ENCODE results near the gene ANGPTL7. TPM values are rescaled to one million over a fixed set of nuclear protein-coding genes. Genes with fewer than 3 reads are reported as not detected.

ANGPTL7 gene
- total and polyA plus RNA-seq, 7 donors: 0.51 to 6.4 (median 2.2) TPM; not detected in 1

DNA sequence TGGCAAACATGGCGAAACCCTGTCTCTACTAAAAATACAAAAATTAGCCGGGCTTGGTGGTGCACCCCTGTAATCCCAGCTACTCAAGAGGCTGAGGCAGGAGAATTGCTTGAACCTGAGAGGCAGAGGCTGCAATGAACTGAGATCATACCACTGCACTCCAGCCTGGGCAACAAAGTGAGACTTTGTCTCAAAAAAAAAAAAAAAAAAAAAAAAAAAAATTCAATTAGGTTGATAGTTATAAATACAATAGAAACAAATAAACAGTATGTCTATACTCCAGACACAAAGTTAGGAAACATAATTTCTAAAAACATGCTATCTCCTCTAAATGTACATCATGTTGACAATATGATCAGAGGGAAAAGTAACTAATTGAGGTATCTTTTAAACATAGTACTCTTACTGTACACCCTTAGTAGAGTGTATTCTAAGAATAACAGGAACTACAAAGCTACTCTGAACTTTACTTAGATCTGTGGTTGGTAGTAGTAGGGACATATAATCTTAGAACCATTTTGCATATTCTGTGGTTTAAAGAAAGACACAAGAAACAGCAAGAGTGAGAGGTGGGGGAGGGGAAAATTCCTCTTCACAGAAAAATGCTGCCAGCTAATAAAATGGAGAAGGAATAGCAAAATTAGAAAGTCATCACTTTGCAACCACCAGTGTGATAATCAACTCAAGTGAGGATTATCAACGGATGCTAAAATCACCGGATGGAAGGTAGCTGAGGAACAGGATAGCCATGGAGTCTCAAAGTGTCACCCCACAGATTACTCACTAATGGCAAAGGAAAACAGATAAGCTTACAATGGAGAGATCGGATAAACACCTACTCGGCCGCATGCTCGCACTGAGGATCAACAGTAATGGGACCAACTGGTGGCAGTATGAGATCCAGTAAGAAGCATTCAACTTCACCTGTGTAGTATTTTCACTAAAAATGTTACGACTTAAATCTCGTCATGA is 38.2 kb downstream of the ANGPTL7 start:
- Histone ChIP-seq H3K9me3 (no peaks in the 10 kb centered on the region), H3K27me3 (no peaks in the 10 kb centered on the region), H3K27ac (no peak overlapping the region), H3K4me1 (no peaks in the 10 kb centered on the region), H3K4me3 (no peak overlapping the region), H3K36me3 (peaks cover 24 to 89% (median 51%) of the 10 kb centered on the region in 4 donors)
- intact Hi-C loops (cut with DNase I): no loop called here
- DNase-seq: no peak
- 93 to 95% methylated on average over 10 of the region's 10 CpGs for WGBS, 2 donors
- no peak for TF ChIP-seq POLR2AphosphoS5 (IDR thresholded peaks at IDR 0.05)
- TF ChIP-seq, protein P1, sequence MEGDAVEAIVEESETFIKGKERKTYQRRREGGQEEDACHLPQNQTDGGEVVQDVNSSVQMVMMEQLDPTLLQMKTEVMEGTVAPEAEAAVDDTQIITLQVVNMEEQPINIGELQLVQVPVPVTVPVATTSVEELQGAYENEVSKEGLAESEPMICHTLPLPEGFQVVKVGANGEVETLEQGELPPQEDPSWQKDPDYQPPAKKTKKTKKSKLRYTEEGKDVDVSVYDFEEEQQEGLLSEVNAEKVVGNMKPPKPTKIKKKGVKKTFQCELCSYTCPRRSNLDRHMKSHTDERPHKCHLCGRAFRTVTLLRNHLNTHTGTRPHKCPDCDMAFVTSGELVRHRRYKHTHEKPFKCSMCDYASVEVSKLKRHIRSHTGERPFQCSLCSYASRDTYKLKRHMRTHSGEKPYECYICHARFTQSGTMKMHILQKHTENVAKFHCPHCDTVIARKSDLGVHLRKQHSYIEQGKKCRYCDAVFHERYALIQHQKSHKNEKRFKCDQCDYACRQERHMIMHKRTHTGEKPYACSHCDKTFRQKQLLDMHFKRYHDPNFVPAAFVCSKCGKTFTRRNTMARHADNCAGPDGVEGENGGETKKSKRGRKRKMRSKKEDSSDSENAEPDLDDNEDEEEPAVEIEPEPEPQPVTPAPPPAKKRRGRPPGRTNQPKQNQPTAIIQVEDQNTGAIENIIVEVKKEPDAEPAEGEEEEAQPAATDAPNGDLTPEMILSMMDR (IDR thresholded peaks at IDR 0.05): no peak
- TF ChIP-seq EP300 (IDR thresholded peaks at IDR 0.05): no peak
- no peak for TF ChIP-seq POLR2A (IDR thresholded peaks at IDR 0.05)

GRCh38 chr1:11229203-11229602 is 40.0 kb downstream of the ANGPTL7 start:
- WGBS, 2 donors: 81 to 91% methylated on average over 4 of the region's 4 CpGs
- Histone ChIP-seq H3K9me3 (no peaks in the 10 kb centered on the region), H3K27ac (no peak overlapping the region), H3K27me3 (no peaks in the 10 kb centered on the region), H3K36me3 (peaks cover 38 to 98% (median 67%) of the 10 kb centered on the region in 4 donors), H3K4me3 (no peak overlapping the region), H3K4me1 (no peaks in the 10 kb centered on the region)
- intact Hi-C loops (cut with DNase I): no loop called here
- TF ChIP-seq, protein P1 (IDR thresholded peaks at IDR 0.05): no peak
- TF ChIP-seq POLR2AphosphoS5 (IDR thresholded peaks at IDR 0.05) (no peak), EP300 (IDR thresholded peaks at IDR 0.05) (no peak), POLR2A (IDR thresholded peaks at IDR 0.05) (no peak)
- DNase-seq: no peak

DNA sequence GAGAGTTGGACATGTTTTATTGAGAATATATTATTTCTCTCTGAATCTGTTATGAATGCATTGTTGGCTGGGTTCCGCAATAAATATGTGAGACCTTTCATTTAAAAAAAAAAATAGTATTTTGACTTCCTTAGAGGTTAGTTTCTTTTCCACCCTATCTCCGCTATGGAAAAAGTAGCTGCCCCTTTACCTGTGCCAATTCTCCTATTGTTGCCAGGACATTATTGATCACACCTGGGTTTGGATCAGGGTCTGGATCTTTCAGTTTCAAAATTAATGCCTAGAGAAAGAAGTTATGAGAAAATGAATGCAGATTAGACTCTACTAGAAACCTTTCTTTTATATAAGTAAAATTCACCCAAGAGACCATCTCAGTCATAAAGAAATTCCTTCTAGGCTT is 44.1 kb downstream of the ANGPTL7 start:
- intact Hi-C loops (cut with DNase I): no loop called here
- H3K4me1 ChIP-seq: peaks cover 0 to 7% (median 6%) of the 10 kb centered on the region in 4 donors
- DNase-seq: no peak
- H3K27ac ChIP-seq: no peak overlapping the region
- no peaks in the 10 kb centered on the region for H3K9me3 ChIP-seq
- H3K4me3 ChIP-seq: no peak overlapping the region
- WGBS, 2 donors: 95 to 98% methylated on average over 2 of the region's 2 CpGs
- peaks cover 36 to 100% (median 71%) of the 10 kb centered on the region in 4 donors for H3K36me3 ChIP-seq
- H3K27me3 ChIP-seq: no peaks in the 10 kb centered on the region
- TF ChIP-seq, protein P1 (IDR thresholded peaks at IDR 0.05): no peak
- TF ChIP-seq EP300 (IDR thresholded peaks at IDR 0.05) (no peak), POLR2A (IDR thresholded peaks at IDR 0.05) (no peak), POLR2AphosphoS5 (IDR thresholded peaks at IDR 0.05) (no peak)

GRCh38 chr1:11237356-11237755 is 48.2 kb downstream of the ANGPTL7 start:
- Histone ChIP-seq H3K27me3 (no peaks in the 10 kb centered on the region), H3K36me3 (peaks cover 21 to 100% (median 52%) of the 10 kb centered on the region in 4 donors), H3K27ac (peak overlapping the region in 2 of 4 donors; percentile 32 to 44), H3K4me1 (peaks cover 0 to 7% (median 6%) of the 10 kb centered on the region in 4 donors), H3K4me3 (no peak overlapping the region), H3K9me3 (no peaks in the 10 kb centered on the region)
- TF ChIP-seq EP300 (IDR thresholded peaks at IDR 0.05): no peak
- TF ChIP-seq POLR2AphosphoS5 (IDR thresholded peaks at IDR 0.05): no peak
- TF ChIP-seq POLR2A (IDR thresholded peaks at IDR 0.05): no peak
- TF ChIP-seq, protein P1 (IDR thresholded peaks at IDR 0.05): no peak
- DNase-seq: no peak
- WGBS, 2 donors: 78 to 95% methylated on average over 6 of the region's 6 CpGs
- intact Hi-C loops (cut with DNase I): no loop called here

Data from sigmoid colon (tissue), 7 donors.